GM21786 (cell line): ENCODE results near the gene CDK11B.
A peak's percentile ranks its signal among the peaks of the same experiment; 100 is the strongest.
"Not testable (repeated sequence)": the region's sequence is repeated elsewhere in the genome, so short reads cannot be mapped to it uniquely, and the experiment has no call there.

Experiments
- ATAC-seq: cut with Tn5 transposase; IDR thresholded peaks from one replicate; pipeline ENCODE4 v1.9.1; 2021; ENCODE audit not compliant: unreplicated experiment

CDK11B gene

GRCh38 chr1:1658583-1659549 lies at the start of gene CDK11B:
CDK11B (minus strand) TSS chr1:1659004; CDS start chr1:1657485, 1,519 bp downstream.
- peak; percentile 75 for ATAC-seq

GRCh38 chr1:1707897-1708296 lies 49.1 kb upstream of the CDK11B start:
- not testable (repeated sequence) for ATAC-seq

- not testable (repeated sequence) for ATAC-seq
Measured at GRCh38 chr1:1707241-1707640, 48.4 kb upstream of the CDK11B start.

GRCh38 chr1:1705623-1706022 lies 46.8 kb upstream of the CDK11B start:
- ATAC-seq = not testable (repeated sequence)

- ATAC-seq = not testable (repeated sequence)
Measured at GRCh38 chr1:1704284-1704957, 45.6 kb upstream of the CDK11B start.

- no peak for ATAC-seq
Measured at GRCh38 chr1:1703796-1704195, 45.0 kb upstream of the CDK11B start.

- ATAC-seq = not testable (repeated sequence)
Measured at GRCh38 chr1:1702506-1702905, 43.7 kb upstream of the CDK11B start.

- not testable (repeated sequence) for ATAC-seq
Measured at GRCh38 chr1:1700557-1700956, 41.8 kb upstream of the CDK11B start.

GRCh38 chr1:1700067-1700466 lies 41.3 kb upstream of the CDK11B start:
- ATAC-seq = not testable (repeated sequence)

- ATAC-seq = not testable (repeated sequence)
Measured at GRCh38 chr1:1699061-1699460, 40.3 kb upstream of the CDK11B start.

- ATAC-seq = not testable (repeated sequence)
Measured at GRCh38 chr1:1697358-1698183, 38.8 kb upstream of the CDK11B start.

- not testable (repeated sequence) for ATAC-seq
Measured at GRCh38 chr1:1696431-1697357, 37.9 kb upstream of the CDK11B start.

- ATAC-seq = peak; percentile 74
Measured at GRCh38 chr1:1692714-1693647, 34.2 kb upstream of the CDK11B start, which contains the start of gene SLC35E2B. SLC35E2B (minus strand) TSS chr1:1692795; CDS start chr1:1676699, 16,096 bp downstream.

- ATAC-seq = peak; percentile 36
Measured at GRCh38 chr1:1692324-1692713, 33.5 kb upstream of the CDK11B start.

- not testable (repeated sequence) for ATAC-seq
Measured at GRCh38 chr1:1691443-1691842, 32.6 kb upstream of the CDK11B start.

- ATAC-seq = not testable (repeated sequence)
Measured at GRCh38 chr1:1689526-1689925, 30.7 kb upstream of the CDK11B start.

- ATAC-seq = no peak
Measured at GRCh38 chr1:1687846-1688245, 29.0 kb upstream of the CDK11B start.

GRCh38 chr1:1684031-1684681 lies 25.4 kb upstream of the CDK11B start:
- no peak for ATAC-seq
